AG08396 (cell line): Measurements from ENCODE around the gene NUTM1.
"Not testable (repeated sequence)": the region's sequence is repeated elsewhere in the genome, so short reads cannot be mapped to it uniquely, and the experiment has no call there.

Experiments used
- DNase-seq: peaks from one replicate; pipeline ENCODE4 v3.0.0; 2012; ENCODE audit warnings: low spot score, mixed read lengths

The NUTM1 gene

GRCh38 chr15:34336231-34336990 lies 6.7 kb upstream of the NUTM1 start:
- DNase-seq, result no peak

DNA sequence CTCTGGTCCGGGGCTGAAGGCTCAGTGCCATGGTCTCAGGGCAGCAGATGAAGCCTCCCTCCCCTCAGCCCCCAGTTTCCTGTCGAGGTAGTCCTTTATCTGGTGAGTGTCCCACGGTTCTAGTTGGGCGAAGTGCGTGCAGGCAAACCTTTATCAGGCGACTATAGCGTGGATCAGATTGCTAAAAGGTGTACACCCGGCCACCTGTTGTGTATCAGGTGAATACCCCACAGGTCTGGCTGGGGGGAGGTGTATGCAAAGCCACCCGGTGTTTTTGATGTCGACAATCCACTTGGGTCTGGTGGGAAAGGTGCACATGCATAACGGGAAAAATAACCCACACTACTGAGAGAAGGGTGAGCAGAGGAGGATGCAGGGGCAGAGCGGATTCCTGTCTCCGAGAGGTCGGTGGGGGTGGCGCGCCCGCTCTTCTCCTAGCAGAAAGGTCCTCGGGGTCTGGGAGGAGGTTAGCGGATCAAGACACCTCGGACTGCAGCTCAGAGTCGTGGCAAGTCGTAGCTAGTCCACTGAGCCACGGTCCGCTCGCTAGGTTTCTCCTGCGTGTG lies 6.0 kb upstream of the NUTM1 start:
- DNase-seq, result no peak

- peak; percentile 97 for DNase-seq
These were observed 5.4 kb upstream of the NUTM1 start, which contains the start of gene SLC12A6 for GRCh38 chr15:34337557-34338306. SLC12A6 (minus strand) TSS chr15:34337781; CDS start chr15:34336680, 1,101 bp downstream.

GRCh38 chr15:34338347-34338746 lies 4.8 kb upstream of the NUTM1 start:
- no peak for DNase-seq

- no peak for DNase-seq
These were observed 3.2 kb upstream of the NUTM1 start for GRCh38 chr15:34339946-34340345.

DNA sequence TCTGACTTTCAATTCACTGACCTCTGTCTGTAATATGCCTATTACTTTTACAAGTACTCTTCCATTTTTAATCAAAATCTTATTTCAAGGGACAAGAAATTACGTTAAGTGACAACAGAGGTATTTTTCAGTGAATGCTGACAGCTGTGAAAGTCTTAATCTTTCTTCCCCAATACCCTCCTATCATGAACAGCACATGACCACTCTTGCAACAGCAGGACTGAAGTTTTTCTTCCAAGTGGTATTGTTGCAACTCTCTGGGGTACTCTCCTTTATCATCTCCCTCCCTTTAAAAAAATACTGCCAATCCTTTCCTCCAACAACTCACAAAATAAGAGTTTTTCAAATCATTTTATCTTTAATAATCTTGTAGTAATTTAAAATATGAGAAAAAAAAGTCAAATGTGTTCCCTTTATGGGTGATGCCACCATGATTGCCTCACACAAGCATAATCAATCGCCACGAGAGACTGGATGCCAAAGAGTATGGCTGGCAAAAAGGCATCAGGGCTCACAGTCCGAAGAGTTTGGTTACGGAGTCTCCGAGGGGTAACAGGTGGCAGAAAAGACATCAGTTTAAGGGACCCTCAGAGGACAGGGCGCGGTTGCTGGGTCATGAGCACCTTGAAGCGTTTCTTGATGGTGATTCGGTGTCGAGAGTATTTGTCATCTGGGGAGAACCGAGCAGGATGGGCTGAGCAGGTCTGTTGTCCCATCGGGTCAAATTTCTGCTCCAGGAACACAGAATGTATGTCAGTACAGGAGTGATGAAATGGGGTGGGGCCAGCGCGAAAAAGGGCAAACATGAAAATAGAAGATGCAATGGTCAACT lies 1.5 kb upstream of the NUTM1 start:
- DNase-seq, result no peak

- DNase-seq, result not testable (repeated sequence)
These were observed 840 bp upstream of the NUTM1 start for GRCh38 chr15:34342213-34342736.

- no peak for DNase-seq
These were observed 5.0 kb downstream of the NUTM1 start for GRCh38 chr15:34347951-34348638.

DNA sequence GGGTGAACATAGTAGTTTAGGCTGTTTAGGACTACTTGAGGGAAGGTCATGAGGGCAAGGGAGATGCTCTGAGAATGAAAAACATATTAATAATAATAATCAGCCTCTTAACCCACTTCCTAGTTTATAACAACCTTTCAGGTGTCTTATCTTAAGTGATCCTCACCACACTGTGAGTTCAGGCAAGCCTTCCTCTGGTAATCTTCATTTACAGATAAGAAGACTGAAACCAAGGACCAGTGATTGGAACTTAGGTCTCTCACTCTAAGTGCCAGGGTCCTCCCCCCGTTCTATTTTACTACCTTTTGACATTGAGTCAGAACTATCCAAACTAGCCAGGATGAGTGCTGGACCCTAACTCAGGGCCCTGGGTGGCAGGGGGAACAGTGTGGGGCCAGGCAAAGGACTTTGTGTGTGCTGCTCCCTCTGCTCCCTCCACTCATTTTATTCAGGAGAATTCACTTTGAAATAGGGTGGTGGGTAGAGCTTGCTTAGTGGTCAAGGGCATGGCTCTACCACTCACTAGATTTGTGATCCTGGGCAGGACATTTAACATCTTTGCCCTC lies 5.7 kb downstream of the NUTM1 start:
- DNase-seq, result no peak

DNA sequence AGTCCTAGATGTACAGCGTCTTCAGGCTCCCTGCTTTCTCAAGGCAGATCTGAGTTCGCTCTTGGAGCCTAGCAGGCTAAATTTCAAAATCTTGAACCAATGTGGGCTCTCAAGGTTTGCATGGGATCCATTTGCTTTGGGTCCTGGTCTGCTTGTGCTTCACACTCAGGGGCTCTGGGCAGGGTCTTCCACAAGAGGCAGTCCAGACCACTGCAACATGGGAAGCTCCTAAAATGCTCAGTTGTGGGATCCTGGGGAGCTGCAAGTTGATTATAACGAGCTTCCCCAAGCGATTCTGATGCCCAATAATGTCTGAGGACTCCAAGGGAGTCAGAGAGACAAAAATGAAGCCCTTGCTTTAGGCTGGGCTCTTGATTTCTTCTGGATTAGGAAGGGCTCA lies 6.7 kb downstream of the NUTM1 start:
- DNase-seq, result no peak

- DNase-seq, result not testable (repeated sequence)
These were observed 9.9 kb downstream of the NUTM1 start for GRCh38 chr15:34352996-34353395.

- DNase-seq, result no peak
These were observed 10.5 kb downstream of the NUTM1 start for GRCh38 chr15:34353627-34354026.

DNA sequence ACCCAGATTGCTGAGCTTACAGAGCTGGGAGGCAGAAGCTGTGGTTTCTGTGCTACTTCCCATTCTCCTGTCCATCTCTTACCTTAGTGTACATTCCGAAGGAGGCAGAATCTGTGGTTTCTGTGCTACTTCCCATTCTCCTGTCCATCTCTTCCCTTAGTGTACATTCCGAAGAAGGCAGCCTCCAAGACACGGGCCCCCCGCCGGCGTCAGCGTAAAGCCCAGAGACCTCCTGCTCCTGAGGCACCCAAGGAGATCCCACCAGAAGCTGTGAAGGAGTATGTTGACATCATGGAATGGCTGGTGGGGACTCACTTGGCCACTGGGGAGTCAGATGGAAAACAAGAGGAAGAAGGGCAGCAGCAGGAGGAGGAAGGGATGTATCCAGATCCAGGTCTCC lies 11.2 kb downstream of the NUTM1 start:
- no peak for DNase-seq

- DNase-seq, result no peak
These were observed 12.1 kb downstream of the NUTM1 start for GRCh38 chr15:34355241-34355640.

- DNase-seq, result no peak
These were observed 14.5 kb downstream of the NUTM1 start for GRCh38 chr15:34357653-34358052.

DNA sequence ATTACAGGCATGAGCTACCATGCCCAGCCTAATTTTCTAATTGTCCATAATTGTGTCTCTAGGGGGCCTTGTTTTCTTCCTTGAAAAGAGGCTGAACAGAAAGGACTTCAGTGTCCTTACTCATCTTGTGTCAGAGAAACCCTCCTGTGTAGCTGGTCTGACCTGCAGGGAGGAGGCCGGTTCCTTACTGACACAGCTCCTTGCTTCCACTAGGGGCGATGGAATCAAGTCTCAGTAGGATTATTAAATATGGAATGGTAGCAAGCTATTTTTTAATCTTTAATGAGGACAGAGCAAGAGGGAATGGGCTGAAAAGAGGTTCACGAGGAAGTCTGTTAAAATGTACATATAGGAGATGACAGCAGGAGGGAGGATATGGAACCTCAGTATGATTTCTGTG lies 15.3 kb downstream of the NUTM1 start:
- peak; percentile 27 for DNase-seq

- DNase-seq, result no peak
These were observed 15.8 kb downstream of the NUTM1 start for GRCh38 chr15:34358948-34359347.

- peak; percentile 18 for DNase-seq
These were observed 16.3 kb downstream of the NUTM1 start for GRCh38 chr15:34359416-34359815.

GRCh38 chr15:34360298-34360697 lies 17.2 kb downstream of the NUTM1 start:
- DNase-seq, result peak; percentile 27

- no peak for DNase-seq
These were observed 18.2 kb downstream of the NUTM1 start for GRCh38 chr15:34361278-34361677.
